NCI-H748 (cell line): ENCODE results near the gene KAT2A.

Experiments used
- DNase-seq: peaks from one replicate; lab custom pipeline; 2025; ENCODE audit not compliant: unreplicated experiment; lab: John Stamatoyannopoulos, UW

Gene KAT2A

GRCh38 chr17:42135664-42136653 is 14.8 kb upstream of the KAT2A start:
- DNase-seq: peak; percentile 70

DNA sequence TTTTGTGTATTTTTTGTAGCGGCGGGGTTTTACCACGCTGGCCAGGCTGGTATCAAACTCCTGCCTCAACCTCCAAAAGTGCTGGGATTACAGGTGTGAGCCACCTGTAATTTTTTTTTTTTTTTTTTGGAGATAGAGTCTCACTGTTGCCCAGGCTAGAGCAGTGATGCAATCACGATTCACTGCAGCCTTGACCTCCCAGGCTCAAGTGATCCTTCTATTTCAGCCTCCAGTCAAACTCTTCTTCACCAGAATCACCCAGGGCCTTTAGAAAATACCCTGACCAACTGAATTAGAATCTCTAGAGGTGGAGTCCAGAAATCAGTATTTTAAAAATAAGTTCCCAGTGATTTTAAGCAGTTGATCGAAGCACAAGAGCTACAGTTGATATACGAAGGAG is 14.0 kb upstream of the KAT2A start:
- no peak for DNase-seq

GRCh38 chr17:42133461-42134041 is 12.4 kb upstream of the KAT2A start:
- peak; percentile 71 for DNase-seq

- no peak for DNase-seq
Measured at GRCh38 chr17:42132941-42133340, 11.8 kb upstream of the KAT2A start.

GRCh38 chr17:42131981-42132432 is 10.8 kb upstream of the KAT2A start:
- DNase-seq: no peak

- DNase-seq: no peak
Measured at GRCh38 chr17:42131232-42131631, 10.1 kb upstream of the KAT2A start.

GRCh38 chr17:42130310-42130936 is 9.3 kb upstream of the KAT2A start:
- DNase-seq: no peak

DNA sequence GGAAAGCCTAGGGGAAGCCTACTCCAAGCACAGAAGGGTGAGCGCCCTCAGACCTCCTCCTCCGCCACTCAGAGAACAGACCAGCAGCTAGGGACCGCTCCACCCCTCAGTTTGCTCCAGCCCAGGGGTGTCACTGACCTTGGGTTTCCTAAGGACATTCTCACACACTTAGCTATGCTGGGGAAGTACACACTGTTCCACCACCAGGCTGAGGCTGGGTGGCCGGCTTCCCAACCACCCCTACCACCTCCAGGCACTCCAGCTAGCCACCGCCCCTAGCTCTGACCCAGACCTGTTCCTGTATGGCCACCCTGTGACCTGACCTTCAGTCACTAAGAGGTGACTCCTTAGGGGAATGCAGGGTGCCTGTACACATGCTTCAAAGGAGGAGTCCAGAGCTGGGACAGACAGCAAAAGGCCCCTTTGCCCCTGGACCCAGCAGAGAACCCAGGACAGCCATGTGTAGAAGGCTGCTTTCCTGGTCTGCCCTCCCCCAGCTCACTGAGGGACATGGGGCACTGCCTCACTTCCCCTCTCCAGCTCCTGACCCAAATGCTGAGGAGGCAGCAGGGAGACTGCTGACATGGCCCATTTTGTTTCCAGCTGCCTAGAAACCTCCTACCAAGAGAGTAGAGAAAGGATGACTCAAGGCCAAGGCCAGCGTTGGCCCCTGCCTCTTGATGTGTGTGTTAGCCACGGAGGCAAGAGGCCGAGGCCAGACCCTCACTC is 8.1 kb upstream of the KAT2A start:
- DNase-seq: no peak

GRCh38 chr17:42127414-42127813 is 6.2 kb upstream of the KAT2A start:
- no peak for DNase-seq

- DNase-seq: no peak
Measured at GRCh38 chr17:42126836-42127235, 5.7 kb upstream of the KAT2A start.

DNA sequence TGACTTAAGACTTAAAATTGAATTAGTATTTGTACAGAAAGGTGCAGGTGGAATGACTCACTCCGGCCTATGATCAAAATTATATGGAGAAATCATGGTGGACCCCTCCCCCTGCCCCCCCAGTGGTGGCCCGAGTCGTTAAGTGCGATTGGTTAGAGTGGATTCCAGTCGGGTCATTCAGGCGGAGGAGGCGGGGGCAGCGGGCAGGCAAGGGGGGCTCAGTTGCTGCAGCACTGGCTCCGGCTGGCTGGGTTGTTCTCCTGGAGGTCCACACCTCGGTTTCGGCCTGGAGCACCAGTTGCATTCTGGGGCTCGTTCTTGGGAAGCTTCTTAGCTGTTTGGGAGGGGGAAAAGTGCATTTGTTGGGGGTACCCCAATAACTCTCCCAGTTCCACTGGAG is 4.4 kb upstream of the KAT2A start:
- no peak for DNase-seq

DNA sequence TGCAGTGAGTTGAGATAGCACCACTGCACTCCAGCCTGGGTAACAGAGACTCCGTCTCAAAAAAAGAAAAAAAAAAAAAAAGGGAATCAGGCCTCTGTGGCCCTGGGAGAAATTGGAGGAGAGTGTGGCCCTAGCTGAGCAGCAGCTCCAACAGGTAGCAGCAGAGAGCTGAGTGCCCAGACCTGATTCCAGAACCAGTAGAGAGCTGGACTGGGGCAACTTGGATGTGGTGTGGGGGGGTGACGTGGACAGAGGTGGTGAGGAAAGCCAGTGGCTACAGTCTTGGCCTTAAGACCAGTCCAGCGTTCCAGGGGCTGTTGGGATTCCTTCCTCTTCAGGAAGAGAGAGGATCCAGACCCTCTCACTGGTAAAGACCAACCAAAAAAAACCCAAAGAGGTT is 3.1 kb upstream of the KAT2A start:
- no peak for DNase-seq

DNA sequence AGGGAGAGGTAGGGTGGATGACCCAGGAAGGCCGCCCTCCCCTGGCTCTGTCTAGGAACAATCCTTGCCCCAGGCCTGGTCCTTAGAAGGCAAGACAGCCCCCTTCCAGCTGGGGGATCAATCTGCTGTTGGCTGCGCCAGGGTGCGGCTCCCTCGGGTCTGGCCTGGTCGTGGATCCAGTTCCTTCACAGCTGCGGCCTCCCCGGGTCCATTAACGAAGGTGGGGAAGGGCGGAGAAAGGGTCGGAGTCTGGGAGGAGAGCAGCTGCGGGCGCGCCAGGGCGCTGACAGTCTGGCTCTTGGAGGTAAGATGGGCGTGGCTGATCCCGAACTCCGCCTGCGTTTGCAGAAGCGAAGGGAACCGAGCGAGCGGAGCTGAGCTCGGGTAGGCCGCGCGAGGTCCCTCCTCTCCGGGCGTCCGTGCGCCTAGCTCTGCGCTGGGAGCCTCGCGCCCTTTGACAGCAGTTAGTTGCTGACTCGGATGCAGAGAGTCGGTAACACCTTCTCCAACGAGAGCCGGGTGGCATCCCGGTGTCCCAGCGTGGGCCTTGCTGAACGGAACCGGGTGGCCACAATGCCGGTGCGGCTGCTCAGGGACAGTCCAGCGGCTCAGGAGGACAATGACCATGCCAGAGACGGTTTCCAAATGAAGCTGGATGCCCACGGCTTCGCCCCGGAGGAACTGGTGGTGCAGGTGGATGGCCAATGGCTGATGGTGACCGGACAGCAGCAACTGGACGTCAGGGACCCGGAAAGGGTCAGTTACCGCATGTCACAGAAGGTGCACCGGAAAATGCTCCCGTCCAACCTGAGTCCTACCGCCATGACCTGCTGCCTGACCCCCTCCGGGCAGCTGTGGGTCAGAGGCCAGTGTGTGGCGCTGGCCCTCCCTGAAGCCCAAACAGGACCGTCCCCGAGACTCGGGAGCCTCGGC is 1.5 kb upstream of the KAT2A start, which contains the start of gene HSPB9:
TSS of gene HSPB9 (plus strand) at position 434 of the 933 bp plus-strand sequence. CDS start at position 481, 47 bp downstream.
- DNase-seq: peak; percentile 86

- DNase-seq: no peak
Measured at GRCh38 chr17:42120161-42120769, 902 bp downstream of the KAT2A start.

GRCh38 chr17:42119301-42119700 is 1.9 kb downstream of the KAT2A start:
- DNase-seq: no peak

- peak; percentile 30 for DNase-seq
Measured at GRCh38 chr17:42118545-42118944, 2.6 kb downstream of the KAT2A start.

DNA sequence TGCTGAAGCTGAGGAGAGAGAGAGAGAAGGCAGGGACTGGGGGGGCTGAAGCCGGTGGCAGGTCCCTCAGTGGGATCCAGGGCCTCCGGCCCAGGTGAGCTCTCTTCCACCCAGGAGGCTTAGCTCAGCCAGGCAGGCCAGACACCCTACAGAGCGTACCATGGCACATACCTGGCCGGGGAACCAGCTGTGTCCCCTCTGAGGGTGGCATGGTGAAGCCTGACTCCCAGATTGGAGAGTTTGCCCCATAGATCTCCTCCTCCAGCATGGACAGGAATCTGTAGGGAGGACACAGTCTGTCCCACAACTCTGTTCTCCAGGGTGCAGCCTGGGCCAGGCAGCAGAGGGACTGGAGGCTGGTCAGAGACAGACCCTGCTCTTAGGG is 3.0 kb downstream of the KAT2A start:
- no peak for DNase-seq

DNA sequence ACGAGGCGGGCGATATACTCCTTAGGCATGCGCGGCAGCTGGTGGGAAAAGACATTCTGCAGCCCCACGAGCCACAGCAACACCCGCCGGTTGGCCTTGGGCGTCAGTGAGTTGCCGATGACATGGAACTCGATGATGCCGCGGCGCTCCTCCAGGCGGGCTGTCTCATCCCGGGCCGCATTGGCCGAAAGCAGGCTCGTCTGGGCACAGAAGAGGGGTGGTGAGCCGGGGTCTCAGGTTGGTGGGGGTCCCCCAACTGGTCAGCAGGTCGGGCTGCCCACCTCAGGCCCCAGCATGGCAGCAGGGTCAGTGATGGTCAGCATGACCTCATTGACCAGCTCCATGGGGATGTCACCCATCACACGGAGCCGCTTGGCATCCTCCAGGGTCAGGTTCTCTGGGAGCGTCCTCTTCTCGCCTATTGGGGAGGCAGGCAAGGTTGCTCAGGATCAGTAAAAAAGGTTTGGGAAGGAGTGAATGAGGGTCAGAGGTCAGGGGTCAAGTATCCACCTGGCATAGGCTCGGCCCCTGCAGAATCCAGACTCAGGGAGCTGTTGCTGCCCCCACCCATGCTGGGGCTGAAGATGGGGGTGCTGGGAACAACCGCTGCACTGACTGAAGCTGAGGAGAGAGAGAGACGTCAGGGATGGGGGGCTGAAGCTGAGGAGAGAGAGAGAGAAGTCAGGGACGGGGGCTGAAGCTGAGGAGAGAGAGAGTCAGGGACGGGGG is 3.6 kb downstream of the KAT2A start:
- no peak for DNase-seq
